Stimulated activated CD4-positive, alpha-beta T cell treated with anti-CD3 and anti-CD28 coated beads, TNF-alpha, amount 100 ng/mL, for 48 hours (primary cell): Measurements from ENCODE around the gene PCDHB14.
"Not testable (repeated sequence)": the region's sequence is repeated elsewhere in the genome, so short reads cannot be mapped to it uniquely, and the experiment has no call there.

Experiments used
- DNase-seq, 3 donors: peaks; one replicate each; pipeline ENCODE4 v3.0.0-alpha.2; 2020; ENCODE audit warnings: low read depth in 3 of 3

PCDHB14 gene

GRCh38 chr5:141223112-141223783 is at the start of gene PCDHB14:
Gene PCDHB14 (plus strand): TSS chr5:141223343. CDS start chr5:141223506, 163 bp downstream.
- no peak for DNase-seq

- DNase-seq, result not testable (repeated sequence)
Observed at GRCh38 chr5:141174291-141175104, 48.6 kb upstream of the PCDHB14 start.

DNA sequence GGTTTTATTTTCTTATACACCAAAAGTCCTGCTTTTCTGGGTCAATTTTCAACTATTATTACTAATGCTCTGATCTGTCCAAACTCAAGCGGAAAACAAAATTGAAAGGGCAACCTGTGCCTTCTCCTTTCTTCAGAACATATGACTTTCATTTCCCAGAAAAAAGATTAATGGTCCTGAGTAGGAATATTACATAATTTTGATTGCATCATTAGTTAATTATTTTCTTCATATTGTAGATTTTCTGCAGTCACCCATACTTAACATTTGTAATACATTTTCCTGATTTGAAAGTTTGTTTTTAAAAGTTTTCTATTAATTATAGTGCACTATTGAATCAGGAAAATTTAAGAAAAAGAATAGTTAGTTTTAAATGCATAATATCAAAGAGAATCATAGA is 47.2 kb upstream of the PCDHB14 start:
- DNase-seq, result no peak

GRCh38 chr5:141177577-141178191 is 45.5 kb upstream of the PCDHB14 start, which contains the start of gene PCDHB8:
Gene PCDHB8 (plus strand): TSS chr5:141177790. CDS start chr5:141178035, 245 bp downstream.
- not testable (repeated sequence) for DNase-seq

GRCh38 chr5:141179371-141179770 is 43.8 kb upstream of the PCDHB14 start:
- not testable (repeated sequence) for DNase-seq

DNA sequence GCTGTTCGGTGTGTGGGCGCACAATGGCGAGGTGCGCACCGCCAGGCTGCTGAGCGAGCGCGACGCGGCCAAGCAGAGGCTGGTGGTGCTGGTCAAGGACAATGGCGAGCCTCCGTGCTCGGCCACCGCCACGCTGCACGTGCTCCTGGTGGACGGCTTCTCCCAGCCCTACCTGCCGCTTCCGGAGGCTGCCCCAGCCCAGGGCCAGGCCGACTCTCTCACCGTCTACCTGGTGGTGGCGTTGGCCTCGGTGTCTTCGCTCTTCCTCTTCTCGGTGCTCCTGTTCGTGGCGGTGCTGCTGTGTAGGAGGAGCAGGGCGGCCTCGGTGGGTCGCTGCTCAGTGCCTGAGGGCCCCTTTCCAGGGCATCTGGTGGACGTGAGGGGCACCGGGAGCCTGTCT is 43.3 kb upstream of the PCDHB14 start:
- not testable (repeated sequence) for DNase-seq

GRCh38 chr5:141180313-141180712 is 42.8 kb upstream of the PCDHB14 start:
- no peak for DNase-seq

GRCh38 chr5:141182248-141182647 is 40.9 kb upstream of the PCDHB14 start, which contains the start of gene PCDHB16:
Gene PCDHB16 (plus strand): TSS chr5:141182387. CDS start chr5:141182560, 173 bp downstream.
- DNase-seq, result no peak

DNA sequence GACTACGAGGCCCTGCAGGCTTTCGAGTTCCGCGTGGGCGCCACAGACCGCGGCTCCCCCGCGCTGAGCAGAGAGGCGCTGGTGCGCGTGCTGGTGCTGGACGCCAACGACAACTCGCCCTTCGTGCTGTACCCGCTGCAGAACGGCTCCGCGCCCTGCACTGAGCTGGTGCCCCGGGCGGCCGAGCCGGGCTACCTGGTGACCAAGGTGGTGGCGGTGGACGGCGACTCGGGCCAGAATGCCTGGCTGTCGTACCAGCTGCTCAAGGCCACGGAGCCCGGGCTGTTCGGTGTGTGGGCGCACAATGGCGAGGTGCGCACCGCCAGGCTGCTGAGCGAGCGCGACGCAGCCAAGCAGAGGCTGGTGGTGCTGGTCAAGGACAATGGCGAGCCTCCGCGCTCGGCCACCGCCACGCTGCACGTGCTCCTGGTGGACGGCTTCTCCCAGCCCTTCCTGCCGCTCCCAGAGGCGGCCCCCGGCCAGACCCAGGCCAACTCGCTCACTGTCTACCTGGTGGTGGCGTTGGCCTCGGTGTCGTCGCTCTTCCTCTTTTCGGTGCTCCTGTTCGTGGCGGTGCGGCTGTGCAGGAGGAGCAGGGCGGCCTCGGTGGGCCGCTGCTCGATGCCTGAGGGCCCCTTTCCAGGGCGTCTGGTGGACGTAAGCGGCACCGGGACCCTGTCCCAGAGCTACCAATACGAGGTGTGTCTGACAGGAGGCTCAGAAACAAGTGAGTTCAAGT is 38.9 kb upstream of the PCDHB14 start:
- DNase-seq, result not testable (repeated sequence)

- no peak for DNase-seq
Observed at GRCh38 chr5:141186897-141187512, 36.1 kb upstream of the PCDHB14 start, which contains the start of gene PCDHB9. Gene PCDHB9 (plus strand): TSS chr5:141187161. CDS start chr5:141187319, 158 bp downstream.

DNA sequence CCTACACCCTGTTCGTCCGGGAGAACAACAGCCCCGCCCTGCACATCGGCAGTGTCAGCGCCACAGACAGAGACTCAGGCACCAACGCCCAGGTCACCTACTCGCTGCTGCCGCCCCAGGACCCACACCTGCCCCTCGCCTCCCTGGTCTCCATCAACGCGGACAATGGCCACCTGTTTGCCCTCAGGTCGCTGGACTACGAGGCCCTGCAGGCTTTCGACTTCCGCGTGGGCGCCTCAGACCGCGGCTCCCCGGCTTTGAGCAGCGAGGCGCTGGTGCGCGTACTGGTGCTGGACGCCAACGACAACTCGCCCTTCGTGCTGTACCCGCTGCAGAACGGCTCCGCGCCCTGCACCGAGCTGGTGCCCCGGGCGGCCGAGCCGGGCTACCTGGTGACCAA is 34.5 kb upstream of the PCDHB14 start:
- not testable (repeated sequence) for DNase-seq

- DNase-seq, result not testable (repeated sequence)
Observed at GRCh38 chr5:141189131-141189530, 34.0 kb upstream of the PCDHB14 start.

DNA sequence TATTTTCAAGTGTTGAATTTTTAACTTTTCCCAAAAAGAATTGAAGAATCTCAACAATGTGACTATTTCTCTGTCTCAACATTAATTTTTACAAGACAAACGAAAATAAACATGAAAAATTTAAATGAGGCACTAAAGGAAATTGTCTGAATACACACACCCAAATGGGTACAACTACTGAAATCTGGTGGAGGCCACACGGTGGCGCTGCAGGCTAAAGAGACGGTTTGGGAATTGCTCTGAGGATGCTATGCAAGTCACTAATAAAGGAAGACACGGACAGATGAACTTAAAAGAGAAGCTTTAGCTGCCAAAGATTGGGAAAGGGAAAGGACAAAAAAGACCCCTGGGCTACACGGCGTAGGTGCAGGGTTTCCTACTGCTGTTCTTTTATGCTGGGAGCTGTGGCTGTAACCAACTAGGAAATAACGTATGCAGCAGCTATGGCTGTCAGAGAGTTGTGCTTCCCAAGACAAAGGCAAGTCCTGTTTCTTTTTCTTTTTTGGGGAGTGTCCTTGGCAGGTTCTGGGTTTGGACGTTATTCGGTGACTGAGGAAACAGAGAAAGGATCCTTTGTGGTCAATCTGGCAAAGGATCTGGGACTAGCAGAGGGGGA is 30.9 kb upstream of the PCDHB14 start, which contains the start of gene PCDHB10:
TSS of gene PCDHB10 (plus strand) at position 244 of the 616 bp plus-strand sequence. CDS start at position 444, 200 bp downstream.
- peak in 2 of 3 donors; percentile 8 to 20 for DNase-seq

GRCh38 chr5:141194332-141194731 is 28.8 kb upstream of the PCDHB14 start:
- not testable (repeated sequence) for DNase-seq

DNA sequence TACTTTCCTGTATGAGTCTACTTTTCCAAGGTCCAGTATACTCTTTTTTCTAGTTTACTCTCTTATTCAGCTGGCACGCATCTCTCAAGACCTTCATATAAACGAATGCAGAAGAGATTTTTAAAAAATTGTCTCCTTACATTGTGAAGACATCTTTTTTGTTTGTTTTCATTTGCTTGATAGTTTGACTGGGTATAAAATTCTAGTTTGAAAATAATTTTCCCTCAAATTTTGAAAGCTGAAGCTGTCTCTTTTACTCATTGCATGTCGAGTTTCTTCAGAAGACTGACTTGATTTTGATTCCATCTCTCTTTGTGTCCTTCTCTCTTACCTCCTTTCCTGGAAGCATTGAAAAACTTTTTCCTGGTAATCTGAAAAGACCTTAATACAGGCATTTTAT is 26.8 kb upstream of the PCDHB14 start:
- no peak for DNase-seq

DNA sequence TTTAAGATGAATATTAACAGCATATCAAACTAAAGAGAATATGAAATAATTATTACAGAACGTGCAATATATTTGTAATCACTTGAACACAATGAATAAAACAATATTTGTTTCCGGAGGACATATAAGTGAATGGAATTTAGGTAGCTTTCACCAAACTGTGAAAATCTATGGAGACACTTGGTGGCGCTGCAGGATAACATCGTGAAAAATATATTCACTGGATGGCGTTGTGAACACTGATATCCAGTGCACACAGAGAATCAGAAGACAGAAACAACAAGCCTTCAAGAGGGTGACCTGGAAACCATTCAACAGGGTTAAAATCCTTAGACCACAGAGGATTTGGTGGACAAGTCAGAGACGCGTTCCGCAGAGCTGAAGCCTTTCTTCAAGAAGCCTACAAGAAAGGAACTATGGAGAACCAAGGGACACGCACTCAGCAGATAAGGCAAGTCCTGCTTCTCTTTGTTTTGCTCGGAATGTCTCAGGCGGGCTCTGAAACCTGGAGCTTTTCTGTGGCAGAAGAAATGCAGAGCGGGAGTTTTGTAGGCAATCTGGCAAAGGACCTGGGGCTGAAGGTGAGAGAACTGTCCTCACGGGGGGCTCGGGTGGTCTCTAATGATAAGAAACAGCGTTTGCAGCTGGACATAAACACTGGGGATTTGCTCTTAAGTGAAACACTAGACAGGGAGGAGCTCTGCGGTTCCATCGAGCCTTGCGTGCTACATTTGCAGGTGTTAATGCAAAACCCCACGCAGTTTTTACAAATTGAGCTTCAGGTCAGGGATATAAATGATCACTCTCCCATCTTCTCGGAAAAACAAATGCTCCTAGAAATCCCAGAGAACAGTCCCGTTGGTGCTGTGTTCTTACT is 23.5 kb upstream of the PCDHB14 start, which contains the start of gene PCDHB11:
TSS of gene PCDHB11 (plus strand) at position 269 of the 877 bp plus-strand sequence. CDS start at position 417, 148 bp downstream.
- no peak for DNase-seq

- not testable (repeated sequence) for DNase-seq
Observed at GRCh38 chr5:141201126-141201525, 22.0 kb upstream of the PCDHB14 start.

DNA sequence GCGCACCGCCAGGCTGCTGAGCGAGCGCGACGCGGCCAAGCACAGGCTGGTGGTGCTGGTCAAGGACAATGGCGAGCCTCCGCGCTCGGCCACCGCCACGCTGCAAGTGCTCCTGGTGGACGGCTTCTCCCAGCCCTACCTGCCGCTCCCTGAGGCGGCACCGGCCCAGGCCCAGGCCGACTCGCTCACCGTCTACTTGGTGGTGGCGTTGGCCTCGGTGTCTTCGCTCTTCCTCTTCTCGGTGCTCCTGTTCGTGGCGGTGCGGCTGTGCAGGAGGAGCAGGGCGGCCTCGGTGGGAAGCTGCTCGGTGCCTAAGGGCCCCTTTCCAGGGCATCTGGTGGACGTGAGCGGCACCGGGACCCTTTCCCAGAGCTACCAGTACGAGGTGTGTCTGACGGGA is 21.5 kb upstream of the PCDHB14 start:
- DNase-seq, result not testable (repeated sequence)

GRCh38 chr5:141208478-141208877 is 14.7 kb upstream of the PCDHB14 start, which contains the start of gene PCDHB12:
Gene PCDHB12 (plus strand): TSS chr5:141208719. CDS start chr5:141208908, 189 bp downstream.
- no peak for DNase-seq
